MM.1S (cell line): ENCODE data around the gene PLA2R1.

Experiments
- DNase-seq: peaks from one replicate; pipeline ENCODE4 v3.0.0-alpha.2; 2015
- H2AFZ ChIP-seq: fragments of 300-600 bp; sonication (generic); 2 replicates; pipeline ENCODE4 v1.6.0; 2016; ENCODE audit warnings: antibody characterized with exemption, low read length
- H3F3A ChIP-seq: fragments of 300-600 bp; sonication (generic); 2 replicates; pipeline ENCODE4 v1.6.1; 2016; ENCODE audit warnings: mild to moderate bottlenecking, antibody characterized with exemption, low read length, moderate library complexity, mixed read lengths; ENCODE audit not compliant: insufficient read depth
- H3K27ac ChIP-seq: fragments of 300-600 bp; sonication (generic); 2 replicates; pipeline ENCODE4 v1.5.1; 2016; ENCODE audit warnings: mild to moderate bottlenecking, low read length
- H3K27me3 ChIP-seq: fragments of 300-600 bp; sonication (generic); replicated peaks from 2 replicates; pipeline ENCODE4 v1.6.0; 2016; ENCODE audit warnings: low read length; ENCODE audit not compliant: insufficient read depth
- H3K36me3 ChIP-seq: fragments of 300-600 bp; sonication (generic); replicated peaks from 2 replicates; pipeline ENCODE4 v1.6.1; 2016; ENCODE audit warnings: mild to moderate bottlenecking, low read length, mixed read lengths; ENCODE audit not compliant: insufficient read depth
- H3K4me1 ChIP-seq: fragments of 300-600 bp; sonication (generic); 2 replicates; pipeline ENCODE4 v1.6.1; 2016; ENCODE audit warnings: low read length, mixed read lengths
- H3K4me2 ChIP-seq: fragments of 300-600 bp; sonication (generic); 2 replicates; pipeline ENCODE4 v1.6.0; 2016; ENCODE audit warnings: low read depth, low read length
- H3K4me3 ChIP-seq: fragments of 300-600 bp; sonication (generic); 2 replicates; pipeline ENCODE4 v1.5.1; 2016; ENCODE audit warnings: low read length, mixed read lengths
- H3K79me2 ChIP-seq: fragments of 300-600 bp; sonication (generic); 2 replicates; pipeline ENCODE4 v1.6.1; 2016; ENCODE audit warnings: mixed run types, low read length, mixed read lengths
- H3K9ac ChIP-seq: fragments of 300-600 bp; sonication (generic); 2 replicates; pipeline ENCODE4 v1.6.1; 2016; ENCODE audit warnings: low read length, mixed read lengths
- H3K9me2 ChIP-seq: fragments of 300-600 bp; sonication (generic); replicated peaks from 2 replicates; pipeline ENCODE4 v1.6.1; 2016; ENCODE audit warnings: mild to moderate bottlenecking, low read length, mixed read lengths; ENCODE audit not compliant: insufficient read depth
- H3K9me3 ChIP-seq: fragments of 300-600 bp; sonication (generic); replicated peaks from 2 replicates; pipeline ENCODE4 v1.6.1; 2016; ENCODE audit warnings: mild to moderate bottlenecking, low read length, mixed read lengths; ENCODE audit not compliant: insufficient read depth
- H4K20me1 ChIP-seq: fragments of 300-600 bp; sonication (generic); 2 replicates; pipeline ENCODE4 v1.6.1; 2016; ENCODE audit warnings: mild to moderate bottlenecking, low read length, moderate library complexity, mixed read lengths; ENCODE audit not compliant: insufficient read depth
- CTCF ChIP-seq: fragments of 300-600 bp; sonication (generic); IDR thresholded peaks from 2 replicates; pipeline ENCODE4 v1.5.1; 2016; ENCODE audit warnings: antibody characterized with exemption, low read length, mixed read lengths
- EZH2 ChIP-seq: fragments of 300-600 bp; sonication (generic); optimal IDR thresholded peaks from 2 replicates; pipeline ENCODE3; 2017; ENCODE audit warnings: low read depth, mild to moderate bottlenecking, antibody characterized with exemption, low read length, mixed read lengths
- EZH2phosphoT487 ChIP-seq: fragments of 300-600 bp; sonication (generic); IDR thresholded peaks from 2 replicates; pipeline ENCODE4 v1.6.1; 2018; ENCODE audit warnings: antibody characterized with exemption, low read length

Gene PLA2R1

GRCh38 chr2:159926695-159927094, 135.7 kb downstream of the PLA2R1 start:
- H3K27ac ChIP-seq = no peak overlapping the region
- H2AFZ ChIP-seq = no peak overlapping the region
- H3F3A ChIP-seq = no peaks in the 10 kb centered on the region
- H3K27me3 ChIP-seq = no peaks in the 10 kb centered on the region
- H3K9ac ChIP-seq = no peak overlapping the region
- no peaks in the 10 kb centered on the region for H4K20me1 ChIP-seq
- no peaks in the 10 kb centered on the region for H3K9me2 ChIP-seq
- TF ChIP-seq EZH2 (no peak), CTCF (no peak)
- H3K4me1 ChIP-seq = peaks cover 7% of the 10 kb centered on the region; the same call in 1 of the 2 replicates
- H3K36me3 ChIP-seq = no peaks in the 10 kb centered on the region
- no peak overlapping the region for H3K4me3 ChIP-seq
- H3K9me3 ChIP-seq = no peaks in the 10 kb centered on the region
- no peak overlapping the region for H3K4me2 ChIP-seq
- no peak for DNase-seq
- H3K79me2 ChIP-seq = no peaks in the 10 kb centered on the region

- no peak for DNase-seq
- Histone ChIP-seq H2AFZ (no peak overlapping the region), H3K27me3 (no peaks in the 10 kb centered on the region), H3K36me3 (no peaks in the 10 kb centered on the region), H3K79me2 (no peaks in the 10 kb centered on the region), H3F3A (no peaks in the 10 kb centered on the region), H3K9me3 (no peaks in the 10 kb centered on the region), H3K9ac (no peak overlapping the region), H4K20me1 (no peaks in the 10 kb centered on the region), H3K4me1 (peaks cover 7% of the 10 kb centered on the region; the same call in 1 of the 2 replicates), H3K27ac (no peak overlapping the region), H3K4me2 (no peak overlapping the region), H3K9me2 (no peaks in the 10 kb centered on the region), H3K4me3 (no peak overlapping the region)
- TF ChIP-seq EZH2 (no peak), EZH2phosphoT487 (no peak), CTCF (no peak)
These were observed 136.4 kb downstream of the PLA2R1 start for GRCh38 chr2:159925975-159926374.

GRCh38 chr2:159922563-159922962, 139.9 kb downstream of the PLA2R1 start:
- Histone ChIP-seq H3K4me2 (no peak overlapping the region), H3K9me3 (no peaks in the 10 kb centered on the region), H3K27me3 (no peaks in the 10 kb centered on the region), H3F3A (no peaks in the 10 kb centered on the region), H3K79me2 (no peaks in the 10 kb centered on the region), H4K20me1 (no peaks in the 10 kb centered on the region), H3K4me1 (peaks cover 7% of the 10 kb centered on the region; the same call in 1 of the 2 replicates), H2AFZ (peak overlapping the region; percentile 76; the same call in 1 of the 2 replicates), H3K9me2 (no peaks in the 10 kb centered on the region), H3K36me3 (no peaks in the 10 kb centered on the region), H3K4me3 (no peak overlapping the region), H3K9ac (no peak overlapping the region), H3K27ac (no peak overlapping the region)
- no peak for TF ChIP-seq EZH2
- no peak for TF ChIP-seq EZH2phosphoT487
- no peak for TF ChIP-seq CTCF
- DNase-seq = no peak
